ENCODE results near the gene FAM219A.

DNA sequence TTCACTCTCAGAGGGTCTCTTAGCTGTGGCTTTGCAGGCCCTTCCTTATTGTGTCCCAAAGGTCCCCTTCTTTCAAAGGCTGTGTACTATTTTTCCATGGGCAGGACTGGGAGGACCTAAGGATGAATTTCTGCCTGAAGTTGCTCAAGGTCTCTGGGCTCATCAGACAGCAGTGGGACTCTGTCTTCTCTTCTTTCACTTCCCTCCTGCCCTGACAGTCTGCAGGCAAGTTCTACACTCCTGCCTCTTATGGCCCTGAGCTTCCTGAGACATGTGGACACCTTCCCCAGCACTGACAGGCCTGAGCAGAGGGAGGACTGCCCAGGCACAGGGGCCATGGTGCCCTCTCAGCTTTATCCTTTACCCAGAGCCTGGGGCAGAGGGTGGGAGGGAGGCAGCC is 49.6 kb upstream of the FAM219A start:
- TF ChIP-seq POLR2A (IDR thresholded peaks at IDR 0.05), result no peak
- TF ChIP-seq, protein P1, sequence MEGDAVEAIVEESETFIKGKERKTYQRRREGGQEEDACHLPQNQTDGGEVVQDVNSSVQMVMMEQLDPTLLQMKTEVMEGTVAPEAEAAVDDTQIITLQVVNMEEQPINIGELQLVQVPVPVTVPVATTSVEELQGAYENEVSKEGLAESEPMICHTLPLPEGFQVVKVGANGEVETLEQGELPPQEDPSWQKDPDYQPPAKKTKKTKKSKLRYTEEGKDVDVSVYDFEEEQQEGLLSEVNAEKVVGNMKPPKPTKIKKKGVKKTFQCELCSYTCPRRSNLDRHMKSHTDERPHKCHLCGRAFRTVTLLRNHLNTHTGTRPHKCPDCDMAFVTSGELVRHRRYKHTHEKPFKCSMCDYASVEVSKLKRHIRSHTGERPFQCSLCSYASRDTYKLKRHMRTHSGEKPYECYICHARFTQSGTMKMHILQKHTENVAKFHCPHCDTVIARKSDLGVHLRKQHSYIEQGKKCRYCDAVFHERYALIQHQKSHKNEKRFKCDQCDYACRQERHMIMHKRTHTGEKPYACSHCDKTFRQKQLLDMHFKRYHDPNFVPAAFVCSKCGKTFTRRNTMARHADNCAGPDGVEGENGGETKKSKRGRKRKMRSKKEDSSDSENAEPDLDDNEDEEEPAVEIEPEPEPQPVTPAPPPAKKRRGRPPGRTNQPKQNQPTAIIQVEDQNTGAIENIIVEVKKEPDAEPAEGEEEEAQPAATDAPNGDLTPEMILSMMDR (IDR thresholded peaks at IDR 0.05), result no peak

Measured in testis (tissue), 2 donors.